ENCODE results near the gene HEYL. TPM values are rescaled to one million over a fixed set of nuclear protein-coding genes. Genes with fewer than 3 reads are reported as not detected.
A peak's percentile ranks its signal among the peaks of the same experiment; 100 is the strongest.

Gene HEYL
- total RNA-seq, 1 donor from 2014 or later: not detected

- Histone ChIP-seq H3K27me3 (ENCODE audit: control insufficient read depth, insufficient read depth, low read length) (peaks cover 2% of the 10 kb centered on the region), H3K36me3 (ENCODE audit: control insufficient read depth, insufficient read depth, low read length) (no peaks in the 10 kb centered on the region), H3K4me3 (ENCODE audit: low read depth, low read length) (no peak overlapping the region)
- DNase-seq (ENCODE audit: low read depth): peak; percentile 50
- TF ChIP-seq, protein P1, sequence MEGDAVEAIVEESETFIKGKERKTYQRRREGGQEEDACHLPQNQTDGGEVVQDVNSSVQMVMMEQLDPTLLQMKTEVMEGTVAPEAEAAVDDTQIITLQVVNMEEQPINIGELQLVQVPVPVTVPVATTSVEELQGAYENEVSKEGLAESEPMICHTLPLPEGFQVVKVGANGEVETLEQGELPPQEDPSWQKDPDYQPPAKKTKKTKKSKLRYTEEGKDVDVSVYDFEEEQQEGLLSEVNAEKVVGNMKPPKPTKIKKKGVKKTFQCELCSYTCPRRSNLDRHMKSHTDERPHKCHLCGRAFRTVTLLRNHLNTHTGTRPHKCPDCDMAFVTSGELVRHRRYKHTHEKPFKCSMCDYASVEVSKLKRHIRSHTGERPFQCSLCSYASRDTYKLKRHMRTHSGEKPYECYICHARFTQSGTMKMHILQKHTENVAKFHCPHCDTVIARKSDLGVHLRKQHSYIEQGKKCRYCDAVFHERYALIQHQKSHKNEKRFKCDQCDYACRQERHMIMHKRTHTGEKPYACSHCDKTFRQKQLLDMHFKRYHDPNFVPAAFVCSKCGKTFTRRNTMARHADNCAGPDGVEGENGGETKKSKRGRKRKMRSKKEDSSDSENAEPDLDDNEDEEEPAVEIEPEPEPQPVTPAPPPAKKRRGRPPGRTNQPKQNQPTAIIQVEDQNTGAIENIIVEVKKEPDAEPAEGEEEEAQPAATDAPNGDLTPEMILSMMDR (IDR thresholded peaks at IDR 0.05; ENCODE audit: insufficient read depth, low read length, severe bottlenecking): peak; percentile 90
- FAIRE-seq: no peak
These were observed 18.6 kb upstream of the HEYL start for GRCh38 chr1:39657923-39658485.

- Histone ChIP-seq H3K27me3 (ENCODE audit: control insufficient read depth, insufficient read depth, low read length) (peaks cover 2% of the 10 kb centered on the region), H3K36me3 (ENCODE audit: control insufficient read depth, insufficient read depth, low read length) (no peaks in the 10 kb centered on the region), H3K4me3 (ENCODE audit: low read depth, low read length) (no peak overlapping the region)
- DNase-seq (ENCODE audit: low read depth): no peak
- TF ChIP-seq, protein P1 (IDR thresholded peaks at IDR 0.05; ENCODE audit: insufficient read depth, low read length, severe bottlenecking): no peak
- no peak for FAIRE-seq
These were observed 18.0 kb upstream of the HEYL start for GRCh38 chr1:39657402-39657801.

DNA sequence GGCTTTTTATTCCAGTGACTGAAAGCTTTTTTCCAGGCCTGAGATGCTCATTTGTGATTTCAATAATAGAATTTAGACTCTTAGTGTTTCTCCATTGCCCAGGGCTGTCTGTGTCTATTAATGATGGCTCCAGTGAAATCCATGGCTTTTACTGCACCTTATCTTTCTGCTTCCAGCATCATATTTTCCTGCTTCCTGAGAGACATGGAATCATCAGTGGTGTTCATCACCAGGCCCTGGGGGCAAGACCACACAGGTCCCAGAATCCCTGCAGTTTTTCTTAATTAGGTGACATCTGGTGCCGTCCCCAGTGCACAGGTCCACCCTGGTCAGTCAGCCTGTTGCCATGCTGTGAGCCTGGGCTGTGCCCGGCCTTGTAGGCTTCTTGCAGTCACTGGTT is 16.9 kb upstream of the HEYL start:
- no peak for DNase-seq (ENCODE audit: low read depth)

GRCh38 chr1:39655578-39656268 is 16.3 kb upstream of the HEYL start:
- no peaks in the 10 kb centered on the region for H3K36me3 ChIP-seq (ENCODE audit: control insufficient read depth, insufficient read depth, low read length)
- no peak for FAIRE-seq
- H3K27me3 ChIP-seq (ENCODE audit: control insufficient read depth, insufficient read depth, low read length): peaks cover 2% of the 10 kb centered on the region
- TF ChIP-seq, protein P1 (IDR thresholded peaks at IDR 0.05; ENCODE audit: insufficient read depth, low read length, severe bottlenecking): no peak
- no peak overlapping the region for H3K4me3 ChIP-seq (ENCODE audit: low read depth, low read length)
- no peak for DNase-seq (ENCODE audit: low read depth)

More for the DNA sequence above, 16.9 kb upstream of the HEYL start:
- no peaks in the 10 kb centered on the region for H3K36me3 ChIP-seq (ENCODE audit: control insufficient read depth, insufficient read depth, low read length)
- H3K27me3 ChIP-seq (ENCODE audit: control insufficient read depth, insufficient read depth, low read length): peaks cover 2% of the 10 kb centered on the region
- TF ChIP-seq, protein P1 (IDR thresholded peaks at IDR 0.05; ENCODE audit: insufficient read depth, low read length, severe bottlenecking): no peak
- H3K4me3 ChIP-seq (ENCODE audit: low read depth, low read length): no peak overlapping the region
- no peak for FAIRE-seq

- Histone ChIP-seq H3K4me3 (ENCODE audit: low read depth, low read length) (no peak overlapping the region), H3K27me3 (ENCODE audit: control insufficient read depth, insufficient read depth, low read length) (no peaks in the 10 kb centered on the region), H3K36me3 (ENCODE audit: control insufficient read depth, insufficient read depth, low read length) (no peaks in the 10 kb centered on the region)
- DNase-seq (ENCODE audit: low read depth) (no peak), FAIRE-seq (no peak)
- TF ChIP-seq, protein P1 (IDR thresholded peaks at IDR 0.05; ENCODE audit: insufficient read depth, low read length, severe bottlenecking): no peak
These were observed 14.8 kb upstream of the HEYL start for GRCh38 chr1:39654291-39654690.
